GM12873 (cell line): ENCODE data around the gene ADAM23.

Source experiments
- CTCF ChIP-seq: IDR thresholded peaks from 2 replicates; pipeline ENCODE4 v1.5.1; 2012; ENCODE audit warnings: low read depth, mild to moderate bottlenecking, moderate library complexity, low read length, control low read depth; ENCODE audit not compliant: insufficient read depth; ENCODE audit errors: missing control alignments

Gene ADAM23

GRCh38 chr2:206548383-206548782 lies 105.1 kb downstream of the ADAM23 start:
- no peak for TF ChIP-seq CTCF

- TF ChIP-seq CTCF = no peak
Measured at GRCh38 chr2:206555721-206556120, 112.4 kb downstream of the ADAM23 start.

GRCh38 chr2:206556357-206556949 lies 113.1 kb downstream of the ADAM23 start:
- peak; percentile 46 for TF ChIP-seq CTCF

GRCh38 chr2:206557321-206557720 lies 114.0 kb downstream of the ADAM23 start:
- TF ChIP-seq CTCF = no peak

- no peak for TF ChIP-seq CTCF
Measured at GRCh38 chr2:206558492-206558891, 115.2 kb downstream of the ADAM23 start.

- no peak for TF ChIP-seq CTCF
Measured at GRCh38 chr2:206561962-206562361, 118.6 kb downstream of the ADAM23 start.

- TF ChIP-seq CTCF = no peak
Measured at GRCh38 chr2:206562375-206562774, 119.0 kb downstream of the ADAM23 start.
